Progenitor cell of endocrine pancreas (in vitro differentiated cells): Measurements from ENCODE around the gene LPCAT1. TPM values are rescaled to one million over a fixed set of nuclear protein-coding genes. Genes with fewer than 3 reads are reported as not detected.

ENCODE experiments used
- DNase-seq: peaks from one replicate; pipeline ENCODE4 v3.0.0; 2021; ENCODE audit warnings: low spot score; ENCODE audit not compliant: unreplicated experiment
- H3K27ac Mint-ChIP-seq: 2 replicates; pipeline ENCODE4 v1.8.0; 2021; ENCODE audit warnings: mild to moderate bottlenecking, moderate library complexity, mixed read lengths
- H3K27me3 Mint-ChIP-seq: 2 replicates; pipeline ENCODE4 v1.8.0; 2021; ENCODE audit warnings: mixed read lengths
- H3K36me3 Mint-ChIP-seq: 2 replicates; pipeline ENCODE4 v1.8.0; 2022; ENCODE audit warnings: mixed read lengths; ENCODE audit not compliant: insufficient read depth
- H3K4me1 Mint-ChIP-seq: 2 replicates; pipeline ENCODE4 v1.8.0; 2021; ENCODE audit warnings: low read depth, mixed read lengths
- H3K4me3 Mint-ChIP-seq: 2 replicates; pipeline ENCODE4 v1.8.0; 2021; ENCODE audit warnings: low read depth, mild to moderate bottlenecking, moderate library complexity, mixed read lengths
- H3K9me3 Mint-ChIP-seq: 2 replicates; pipeline ENCODE4 v1.8.0; 2021; ENCODE audit warnings: low read depth, mixed read lengths
- CTCF ChIP-seq: fragments of 200-600 bp; sonication (generic); IDR thresholded peaks from one replicate; pipeline ENCODE4 v1.5.0; 2021; ENCODE audit warnings: antibody characterized with exemption, mild to moderate bottlenecking; ENCODE audit not compliant: unreplicated experiment
- total RNA-seq: library from RNA; stranded (reverse); gene quantifications from 2 replicates; pipeline ENCODE4 v1.2.1, GENCODE V29; 2021

Gene LPCAT1
- total RNA-seq, 1 donor from 2014 or later = 73.3 TPM

- H3K4me1 Mint-ChIP-seq = no peaks in the 10 kb centered on the region
- no peak for DNase-seq
- peak overlapping the region; percentile 62 for H3K27ac Mint-ChIP-seq
- peaks cover 7% of the 10 kb centered on the region for H3K36me3 Mint-ChIP-seq
- no peaks in the 10 kb centered on the region for H3K9me3 Mint-ChIP-seq
- H3K27me3 Mint-ChIP-seq = no peaks in the 10 kb centered on the region
- no peak overlapping the region for H3K4me3 Mint-ChIP-seq
- TF ChIP-seq CTCF = no peak
Measured at GRCh38 chr5:1480806-1481205, 43.0 kb downstream of the LPCAT1 start.

GRCh38 chr5:1480217-1480616 lies 43.5 kb downstream of the LPCAT1 start:
- Mint-ChIP-seq H3K4me1 (no peaks in the 10 kb centered on the region), H3K9me3 (no peaks in the 10 kb centered on the region), H3K27me3 (no peaks in the 10 kb centered on the region), H3K27ac (no peak overlapping the region), H3K36me3 (peaks cover 7% of the 10 kb centered on the region), H3K4me3 (no peak overlapping the region)
- no peak for DNase-seq
- no peak for TF ChIP-seq CTCF

GRCh38 chr5:1479581-1480188 lies 44.1 kb downstream of the LPCAT1 start:
- Mint-ChIP-seq H3K4me1 (no peaks in the 10 kb centered on the region), H3K36me3 (peaks cover 8% of the 10 kb centered on the region), H3K9me3 (no peaks in the 10 kb centered on the region), H3K4me3 (no peak overlapping the region), H3K27me3 (no peaks in the 10 kb centered on the region), H3K27ac (peak overlapping the region; percentile 82)
- peak; percentile 76 for TF ChIP-seq CTCF
- no peak for DNase-seq

- Mint-ChIP-seq H3K4me3 (no peak overlapping the region), H3K27ac (no peak overlapping the region), H3K27me3 (no peaks in the 10 kb centered on the region), H3K36me3 (peaks cover 9% of the 10 kb centered on the region), H3K9me3 (no peaks in the 10 kb centered on the region), H3K4me1 (no peaks in the 10 kb centered on the region)
- no peak for TF ChIP-seq CTCF
- DNase-seq = no peak
Measured at GRCh38 chr5:1479066-1479465, 44.7 kb downstream of the LPCAT1 start.

GRCh38 chr5:1478271-1479035 lies 45.3 kb downstream of the LPCAT1 start:
- Mint-ChIP-seq H3K36me3 (peaks cover 6% of the 10 kb centered on the region), H3K27ac (no peak overlapping the region), H3K27me3 (no peaks in the 10 kb centered on the region), H3K4me3 (no peak overlapping the region), H3K9me3 (no peaks in the 10 kb centered on the region), H3K4me1 (no peaks in the 10 kb centered on the region)
- TF ChIP-seq CTCF = no peak
- DNase-seq = no peak
